ENCODE results near the gene SUPT3H.
"Not testable (repeated sequence)": the region's sequence is repeated elsewhere in the genome, so short reads cannot be mapped to it uniquely, and the experiment has no call there.

Gene SUPT3H

DNA sequence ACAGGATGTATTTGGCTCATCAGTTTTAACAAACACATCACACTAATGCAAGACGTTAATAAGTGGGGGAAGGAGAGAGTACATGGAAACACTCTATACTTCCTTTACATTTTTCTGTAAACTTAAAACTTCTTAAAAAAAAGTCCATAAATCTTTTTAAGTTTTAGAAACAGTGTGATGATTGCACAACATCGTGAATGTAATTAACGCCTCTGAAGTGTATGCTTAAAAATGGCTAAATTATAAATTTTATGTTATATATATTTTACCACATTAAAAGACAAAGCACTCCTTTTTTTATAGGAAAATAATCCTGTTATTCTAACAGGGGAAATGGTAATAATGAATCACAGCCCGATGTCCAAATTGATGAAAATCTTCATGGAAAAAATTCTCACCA lies 193.7 kb downstream of the SUPT3H start:
- no peak for DNase-seq (ENCODE audit: low read depth in 2 of 2)

- not testable (repeated sequence) for DNase-seq (ENCODE audit: low read depth in 2 of 2)
Observed at GRCh38 chr6:45176373-45176772, 201.4 kb downstream of the SUPT3H start.

- DNase-seq (ENCODE audit: low read depth in 2 of 2): no peak
Observed at GRCh38 chr6:45175272-45175671, 202.5 kb downstream of the SUPT3H start.

DNA sequence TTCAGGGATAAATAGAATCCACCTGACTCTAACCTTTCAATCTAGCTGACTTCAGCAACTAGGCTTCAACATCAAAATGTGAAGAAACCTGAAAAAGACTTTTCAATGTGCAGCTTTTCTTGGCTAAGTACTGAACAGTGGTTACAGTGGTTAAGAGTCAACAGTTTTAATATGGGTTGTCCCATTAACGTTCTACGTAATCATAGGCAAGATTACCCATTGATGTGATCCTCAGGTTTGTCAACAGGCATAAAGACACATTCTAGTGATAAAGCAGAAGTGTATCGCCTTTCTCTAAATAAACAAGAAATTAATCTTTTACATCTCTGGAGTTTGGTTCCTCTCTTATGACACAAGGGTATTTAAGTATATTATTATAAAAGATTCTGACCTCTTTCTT lies 203.7 kb downstream of the SUPT3H start:
- DNase-seq (ENCODE audit: low read depth in 2 of 2): no peak

- no peak for DNase-seq (ENCODE audit: low read depth in 2 of 2)
Observed at GRCh38 chr6:45171380-45171779, 206.4 kb downstream of the SUPT3H start.

DNA sequence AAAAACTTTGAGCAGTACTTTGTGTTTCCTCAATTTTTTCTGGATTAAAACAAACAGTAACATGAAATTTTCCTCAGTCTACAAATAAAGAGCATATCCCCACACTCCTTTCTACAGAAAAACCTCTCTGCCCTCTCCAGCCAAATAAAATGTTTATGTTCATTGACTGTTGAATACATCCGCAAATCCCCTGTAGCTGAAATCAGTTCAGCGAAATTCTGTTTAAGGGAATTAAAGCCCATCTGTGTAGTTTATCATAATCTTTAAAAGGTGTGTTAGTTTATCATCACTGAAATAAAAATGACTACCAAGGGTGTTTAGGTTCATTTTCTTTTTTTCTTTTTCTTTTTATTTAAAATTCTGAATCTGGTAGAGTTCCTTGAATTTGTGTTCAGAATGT lies 207.4 kb downstream of the SUPT3H start:
- DNase-seq (ENCODE audit: low read depth in 2 of 2): no peak

- no peak for DNase-seq (ENCODE audit: low read depth in 2 of 2)
Observed at GRCh38 chr6:45169815-45170214, 207.9 kb downstream of the SUPT3H start.

DNA sequence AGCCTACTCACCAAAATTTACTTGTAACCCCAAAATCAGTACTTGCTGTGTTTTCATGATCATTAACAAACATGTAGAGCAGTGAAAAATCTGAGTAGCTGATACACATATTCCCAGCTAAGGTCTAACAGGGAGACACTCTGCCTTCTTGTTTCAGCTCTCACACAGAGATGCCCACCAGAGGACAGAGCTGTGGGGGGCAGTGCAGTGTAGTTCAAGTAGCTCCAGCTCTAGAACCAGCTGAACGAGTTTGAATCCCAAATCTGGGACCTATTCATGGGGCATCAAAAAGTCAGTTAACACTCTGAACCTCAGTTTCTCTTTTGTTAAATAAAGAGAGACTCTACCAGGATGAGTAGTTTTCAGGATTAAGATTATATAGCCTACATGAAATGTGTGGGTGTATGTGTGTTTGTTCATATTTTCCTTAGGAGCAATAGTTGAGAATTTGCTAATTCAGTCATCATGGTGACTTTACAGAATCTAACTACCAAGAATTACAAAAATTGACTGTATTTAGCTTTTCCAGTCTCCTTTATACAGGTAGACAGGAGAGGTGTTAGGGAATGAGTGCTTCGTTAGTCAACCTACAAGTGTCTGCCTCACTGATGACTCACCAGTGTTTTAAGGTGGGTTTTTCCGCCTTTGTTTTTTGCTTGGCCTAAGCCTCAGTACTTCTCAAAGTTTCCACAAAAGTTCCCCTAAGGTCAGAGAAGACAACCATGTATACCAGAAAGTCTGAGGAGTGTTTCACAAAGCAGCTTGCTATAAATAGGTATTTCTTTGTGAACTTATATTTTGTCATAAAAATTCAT lies 213.6 kb downstream of the SUPT3H start:
- DNase-seq (ENCODE audit: low read depth in 2 of 2): no peak

- DNase-seq (ENCODE audit: low read depth in 2 of 2): no peak
Observed at GRCh38 chr6:45160305-45160704, 217.4 kb downstream of the SUPT3H start.

- no peak for DNase-seq (ENCODE audit: low read depth in 2 of 2)
Observed at GRCh38 chr6:45156075-45156474, 221.7 kb downstream of the SUPT3H start.

DNA sequence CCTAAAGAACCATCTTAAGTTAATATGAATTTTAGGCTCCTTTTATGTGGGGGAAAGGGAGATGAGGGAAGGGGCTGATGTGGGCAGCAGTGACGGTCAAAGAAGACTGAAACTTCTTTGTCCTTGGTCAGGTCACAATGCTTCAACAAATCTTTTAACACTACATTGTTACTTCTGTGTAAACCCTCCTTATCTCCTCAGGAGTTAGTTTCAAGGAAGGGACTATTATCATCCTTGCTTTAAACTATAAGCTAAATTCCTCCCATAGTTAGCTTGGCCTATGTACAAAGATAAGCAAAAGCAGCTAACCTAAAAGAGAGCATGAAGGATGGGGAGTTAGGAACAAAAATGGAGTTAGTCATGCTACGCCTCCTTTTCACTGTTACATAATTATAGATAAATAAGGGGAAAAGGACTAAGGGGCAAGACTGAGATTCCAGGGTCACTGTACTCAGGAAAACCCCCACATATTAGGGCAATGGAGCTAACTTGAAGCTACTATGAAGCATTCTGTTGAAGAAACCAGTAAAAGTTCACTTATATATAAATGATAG lies 222.3 kb downstream of the SUPT3H start:
- no peak for DNase-seq (ENCODE audit: low read depth in 2 of 2)

DNA sequence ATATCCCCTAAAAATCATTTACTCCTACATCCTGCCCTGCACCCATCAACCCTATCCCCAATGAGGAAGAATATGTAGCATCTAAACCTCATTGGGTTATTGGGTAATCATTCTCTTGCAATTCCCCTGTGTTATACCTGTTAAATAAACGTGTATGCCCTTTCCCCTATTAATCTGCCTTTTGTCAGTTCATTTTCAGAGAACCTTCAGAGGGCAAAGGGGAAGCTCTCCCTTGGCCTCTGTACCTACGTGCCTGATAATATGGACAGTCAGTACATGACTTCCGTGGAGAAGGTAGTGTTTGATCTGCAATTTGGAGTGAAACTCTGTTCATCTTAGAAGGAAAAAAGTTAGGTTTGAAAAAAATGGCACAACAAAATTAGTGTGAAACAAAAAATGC lies 223.1 kb downstream of the SUPT3H start:
- no peak for DNase-seq (ENCODE audit: low read depth in 2 of 2)

DNA sequence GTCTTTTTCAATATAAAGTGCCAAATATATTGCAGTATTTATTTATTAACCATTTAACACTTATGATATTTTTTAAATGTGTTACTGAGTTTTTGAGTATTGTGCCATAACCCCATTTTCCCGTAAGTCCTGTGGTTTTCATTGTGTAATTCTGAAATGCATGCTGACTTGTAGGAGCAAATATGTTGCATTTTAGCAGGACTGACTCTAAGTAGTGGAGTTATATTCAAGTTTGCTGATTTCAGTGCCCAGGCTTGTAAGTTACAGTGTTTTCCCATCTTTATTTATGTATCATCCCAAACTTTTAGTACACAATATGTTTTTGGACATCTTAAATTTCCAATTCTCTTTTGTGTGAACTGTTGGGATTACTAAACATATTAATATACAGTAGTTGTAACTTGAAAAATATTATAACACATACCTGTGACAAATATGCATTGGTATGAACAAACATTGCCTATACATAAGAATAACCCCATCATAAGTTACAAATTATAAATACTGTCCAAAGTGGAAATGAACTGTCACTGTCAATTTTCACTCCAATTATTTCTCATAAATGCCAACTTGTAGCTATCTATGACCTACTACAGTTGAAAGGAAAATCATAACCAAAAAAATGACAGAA lies 228.9 kb downstream of the SUPT3H start:
- no peak for DNase-seq (ENCODE audit: low read depth in 2 of 2)

DNA sequence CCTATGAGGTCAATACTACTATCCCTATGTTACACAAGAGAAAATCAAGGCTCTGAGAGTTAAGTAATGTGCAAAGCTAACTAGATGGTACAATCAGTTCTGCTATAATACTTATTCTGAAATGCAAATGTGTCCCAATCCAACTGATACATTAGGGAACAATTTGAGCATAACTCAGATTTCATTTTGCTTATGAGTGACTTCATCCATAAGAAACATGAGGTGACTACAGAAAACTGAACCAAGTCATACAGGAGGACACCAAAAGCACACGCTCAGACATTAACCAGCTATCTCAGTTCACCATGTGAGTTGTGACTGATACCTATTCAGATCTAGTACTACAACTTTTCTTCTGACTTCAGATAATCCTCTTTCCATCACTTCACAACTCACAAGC lies 229.5 kb downstream of the SUPT3H start:
- DNase-seq (ENCODE audit: low read depth in 2 of 2): no peak

DNA sequence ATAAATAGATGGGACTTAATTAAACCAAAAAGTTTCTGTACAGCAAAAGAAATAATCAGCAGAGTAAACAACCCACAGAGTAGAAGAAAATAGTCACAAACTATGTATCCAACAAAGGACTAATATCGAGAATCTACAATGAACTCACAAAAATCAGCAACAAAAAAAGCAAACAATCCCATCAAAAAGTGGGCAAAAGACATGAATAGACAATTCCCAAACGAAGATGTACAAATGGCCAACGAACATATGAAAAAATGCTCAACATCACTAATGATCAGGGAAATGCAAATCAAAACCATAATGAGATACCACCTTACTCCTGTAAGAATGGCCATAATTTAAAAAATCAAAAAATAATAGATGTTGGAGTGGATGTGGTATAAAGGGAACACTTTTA lies 232.1 kb downstream of the SUPT3H start:
- not testable (repeated sequence) for DNase-seq (ENCODE audit: low read depth in 2 of 2)

DNA sequence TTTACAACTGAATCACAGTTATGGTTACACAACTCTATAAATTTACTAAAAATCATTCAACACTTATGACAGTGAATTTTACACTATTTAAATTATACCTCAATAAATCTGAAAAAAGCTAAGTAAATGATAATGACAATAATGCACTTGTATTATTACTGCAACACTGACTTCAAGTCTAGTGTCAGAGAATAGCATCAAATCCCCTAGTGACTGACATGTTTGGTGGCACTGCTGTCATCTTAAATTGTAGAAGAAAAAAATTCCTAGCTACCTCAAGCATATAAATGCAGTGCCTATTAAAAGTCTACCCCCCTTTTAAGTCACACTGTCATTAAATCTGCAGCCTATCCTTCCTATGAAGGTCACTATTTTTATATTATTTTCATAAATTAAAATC lies 239.0 kb downstream of the SUPT3H start:
- DNase-seq (ENCODE audit: low read depth in 2 of 2): no peak

- no peak for DNase-seq (ENCODE audit: low read depth in 2 of 2)
Observed at GRCh38 chr6:45136495-45136894, 241.2 kb downstream of the SUPT3H start.

- DNase-seq (ENCODE audit: low read depth in 2 of 2): no peak
Observed at GRCh38 chr6:45132658-45133294, 245.0 kb downstream of the SUPT3H start.

DNA sequence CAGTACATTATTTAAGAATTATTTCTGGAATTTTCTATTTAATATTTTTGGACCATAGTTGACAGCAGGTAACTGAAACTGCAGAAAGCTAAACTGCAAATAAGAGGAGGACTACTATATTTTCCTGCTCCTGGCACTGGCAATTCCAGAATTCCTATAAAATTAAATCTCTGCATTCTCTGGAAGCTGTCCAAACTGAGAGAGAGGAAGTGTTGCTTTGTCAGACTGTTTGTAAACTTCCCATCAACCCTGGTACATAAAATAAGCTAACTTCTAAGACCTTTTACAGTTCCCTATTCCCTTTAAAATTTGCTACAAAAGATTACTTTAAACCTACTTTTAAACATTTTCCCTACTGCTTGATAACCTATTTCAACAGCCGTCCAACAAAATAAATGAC lies 245.7 kb downstream of the SUPT3H start:
- DNase-seq (ENCODE audit: low read depth in 2 of 2): no peak

GRCh38 chr6:45129051-45129450 lies 248.7 kb downstream of the SUPT3H start:
- DNase-seq (ENCODE audit: low read depth in 2 of 2): no peak

DNA sequence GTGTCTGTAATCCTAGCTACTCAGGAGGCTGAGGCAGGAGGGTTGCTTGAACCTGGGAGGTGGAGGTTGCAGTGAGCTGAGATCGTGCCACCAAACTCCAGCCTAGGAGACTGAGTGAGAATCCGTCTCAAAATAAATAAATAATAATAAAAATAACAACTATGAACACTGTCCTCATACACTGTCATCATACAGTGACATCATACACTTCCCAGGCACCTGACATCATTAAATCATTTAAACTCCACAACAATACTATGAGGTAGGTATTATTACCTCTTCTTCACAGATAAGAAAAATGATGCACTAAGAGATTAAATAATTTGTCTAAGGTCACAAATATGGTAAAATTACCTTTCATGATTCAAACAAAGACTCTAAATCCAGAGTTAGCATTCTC lies 250.5 kb downstream of the SUPT3H start:
- DNase-seq (ENCODE audit: low read depth in 2 of 2): no peak

DNA sequence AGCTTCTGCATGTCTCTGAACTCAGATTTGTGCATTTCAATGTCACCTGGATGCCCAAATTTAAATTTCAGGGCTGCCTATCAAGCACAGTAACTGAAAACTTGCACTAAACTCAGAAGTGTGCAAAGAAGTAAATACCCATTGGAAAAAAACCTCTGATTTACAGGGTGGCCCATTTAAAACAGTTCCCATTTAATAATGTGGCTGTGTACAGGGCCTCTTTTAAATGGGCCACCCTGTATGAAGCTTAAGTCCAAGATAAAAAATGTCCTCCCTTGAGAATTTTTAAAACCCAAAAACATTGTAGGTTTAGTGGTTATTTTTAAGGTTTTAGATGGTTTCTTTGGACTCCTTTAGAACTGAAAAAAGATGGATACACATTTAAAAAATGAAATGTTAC lies 251.7 kb downstream of the SUPT3H start:
- DNase-seq (ENCODE audit: low read depth in 2 of 2): no peak

- DNase-seq (ENCODE audit: low read depth in 2 of 2): no peak
Observed at GRCh38 chr6:45123023-45123422, 254.7 kb downstream of the SUPT3H start.
